ENCODE data around the gene KLHDC8B. TPM values are rescaled to one million over a fixed set of nuclear protein-coding genes. Genes with fewer than 3 reads are reported as not detected.
A peak's percentile ranks its signal among the peaks of the same experiment; 100 is the strongest.

The KLHDC8B gene
- total and polyA plus RNA-seq, 11 donors: 66.3 to 138 (median 112) TPM

GRCh38 chr3:49198611-49199230 is 27.3 kb downstream of the KLHDC8B start:
- Histone ChIP-seq H3K4me1 (peaks cover 0 to 22% (median 5%) of the 10 kb centered on the region in 12 donors), H3K36me3 (no peaks in the 10 kb centered on the region), H3K27me3 (no peaks in the 10 kb centered on the region), H3K27ac (peak overlapping the region in 10 of 12 donors; percentile 44 to 92 (median 78)), H3K4me3 (peak overlapping the region in 10 of 12 donors; percentile 30 to 81 (median 60)), H3K9me3 (no peaks in the 10 kb centered on the region)
- TF ChIP-seq POLR2A (IDR thresholded peaks at IDR 0.05) (no peak), CTCF (IDR thresholded peaks at IDR 0.05) (no peak)
- no peak for DNase-seq
- 61 to 70% (median 66%) methylated on average over 24 of the region's 24 CpGs for WGBS, 4 donors
- intact Hi-C loops (cut with DNase I): loop anchor here in 1 of 10 donors (2.0 kb wide), 1 partner anchor 78 kb away; the partner anchor contains the start of gene C3orf62
- peak in 2 of 4 donors; percentile 2 to 11 for ATAC-seq

GRCh38 chr3:49199239-49199899 is 28.0 kb downstream of the KLHDC8B start:
- peak overlapping the region; percentile 44 to 92 (median 80) for H3K27ac ChIP-seq
- WGBS, 4 donors: 18 to 25% (median 22%) methylated on average over 28 to 53 of the region's 53 CpGs

GRCh38 chr3:49199900-49200281 is 28.5 kb downstream of the KLHDC8B start:
- 45 to 74% (median 68%) methylated on average over 13 to 15 of the region's 15 CpGs for WGBS, 4 donors
- no peaks in the 10 kb centered on the region for H3K27me3 ChIP-seq
- H3K4me1 ChIP-seq: peaks cover 0 to 29% (median 5%) of the 10 kb centered on the region in 12 donors
- ATAC-seq: peak in 1 of 4 donors; percentile 29
- H3K27ac ChIP-seq: peak overlapping the region; percentile 44 to 92 (median 80)
- intact Hi-C loops (cut with DNase I): loop anchor here in 1 of 10 donors (2.0 kb wide), 1 partner anchor 77 kb away; the partner anchor contains the start of gene C3orf62
- no peak for DNase-seq
- no peaks in the 10 kb centered on the region for H3K36me3 ChIP-seq
- H3K4me3 ChIP-seq: peak overlapping the region in 11 of 12 donors; percentile 20 to 81 (median 59)
- H3K9me3 ChIP-seq: no peaks in the 10 kb centered on the region
- TF ChIP-seq POLR2A (IDR thresholded peaks at IDR 0.05): no peak
- no peak for TF ChIP-seq CTCF (IDR thresholded peaks at IDR 0.05)

More at GRCh38 chr3:49199239-49199899, 28.0 kb downstream of the KLHDC8B start:
- Histone ChIP-seq H3K4me1 (peaks cover 0 to 24% (median 5%) of the 10 kb centered on the region in 12 donors), H3K4me3 (peak overlapping the region in 11 of 12 donors; percentile 20 to 81 (median 59)), H3K36me3 (no peaks in the 10 kb centered on the region), H3K27me3 (no peaks in the 10 kb centered on the region), H3K9me3 (no peaks in the 10 kb centered on the region)
- TF ChIP-seq POLR2A (IDR thresholded peaks at IDR 0.05) (peak in 1 of 2 donors; percentile 43), CTCF (IDR thresholded peaks at IDR 0.05) (no peak)
- peak; percentile 94 to 99 (median 96) for DNase-seq
- ATAC-seq: peak; percentile 97 to 99 (median 99)
- intact Hi-C loops (cut with DNase I): loop anchor here in 1 of 10 donors (2.0 kb wide), 1 partner anchor 77 kb away; the partner anchor contains the start of gene C3orf62

GRCh38 chr3:49213541-49213943 is 42.1 kb downstream of the KLHDC8B start:
- peaks cover 0 to 16% (median 9%) of the 10 kb centered on the region in 12 donors for H3K4me1 ChIP-seq
- 96 to 97% (median 96%) methylated on average over 6 to 15 of the region's 15 CpGs for WGBS, 4 donors
- H3K27me3 ChIP-seq: no peaks in the 10 kb centered on the region
- no peak overlapping the region for H3K27ac ChIP-seq
- TF ChIP-seq CTCF (IDR thresholded peaks at IDR 0.05) (no peak), POLR2A (IDR thresholded peaks at IDR 0.05) (no peak)
- ATAC-seq (peak in 1 of 4 donors; percentile 36), DNase-seq (no peak)
- intact Hi-C loops (cut with DNase I): no loop called here
- H3K4me3 ChIP-seq: no peak overlapping the region
- peaks cover 0 to 7% (median 0%) of the 10 kb centered on the region in 9 donors for H3K36me3 ChIP-seq
- H3K9me3 ChIP-seq: peaks cover 0 to 7% (median 0%) of the 10 kb centered on the region in 12 donors

Data from heart left ventricle (tissue), 16 donors.